ENCODE results near the gene ELAVL2. TPM values are rescaled to one million over a fixed set of nuclear protein-coding genes. Genes with fewer than 3 reads are reported as not detected.

ELAVL2 gene
- total RNA-seq, 1 donor from 2014 or later: 21.1 TPM

DNA sequence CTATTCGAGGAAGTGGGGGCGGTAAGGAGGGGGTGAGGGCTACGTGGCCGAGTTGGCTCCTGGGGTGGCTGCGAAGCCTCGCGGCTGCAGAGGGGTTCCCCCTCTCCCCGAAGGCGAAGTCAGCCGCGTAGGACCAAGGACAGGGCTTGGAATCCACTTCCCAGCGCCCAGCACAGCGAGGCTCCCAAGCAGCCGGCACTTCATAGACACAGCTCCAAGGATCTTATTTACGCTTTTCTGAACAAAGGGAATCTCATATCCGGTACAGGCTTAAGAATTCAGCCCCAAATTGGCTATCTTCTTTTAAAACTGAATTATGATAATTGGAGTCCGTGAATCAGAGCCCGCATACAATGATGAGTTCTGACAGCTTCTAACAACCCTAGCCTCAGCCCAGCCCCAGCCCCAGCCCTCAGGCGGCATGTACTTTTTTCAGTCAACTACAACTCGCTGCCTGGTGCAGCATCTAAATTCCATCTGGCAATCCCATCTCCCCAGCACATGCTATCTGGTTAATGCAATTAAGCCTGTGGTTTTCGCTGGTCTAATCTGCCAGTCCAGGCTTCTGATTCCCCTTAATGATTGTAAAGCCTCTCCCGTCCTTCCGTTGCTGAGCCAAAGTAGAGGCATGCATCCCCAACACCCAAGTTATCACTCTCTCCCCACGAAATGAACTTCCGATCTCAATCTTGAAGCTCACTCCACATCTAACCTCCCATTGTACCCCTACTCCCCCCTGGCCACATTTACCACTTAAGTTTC is 1.0 kb downstream of the ELAVL2 start:
- H3K4me3 Mint-ChIP-seq: no peak overlapping the region
- Histone ChIP-seq H3K27me3 (peaks cover 91% of the 10 kb centered on the region), H3K4me2 (peak overlapping the region; percentile 97), H4K20me1 (ENCODE audit: low read depth) (peaks cover 53% of the 10 kb centered on the region), H3K79me2 (ENCODE audit: low read depth) (peaks cover 13% of the 10 kb centered on the region), H2AFZ (replicated peaks) (peak overlapping the region; percentile 75), H3K9ac (no peak overlapping the region), H3K4me1 (peaks cover 47% of the 10 kb centered on the region), H3K9me3 (ENCODE audit: low read depth) (no peaks in the 10 kb centered on the region), H3K4me3 (peak overlapping the region; percentile 77), H3K27ac (no peak overlapping the region), H3K36me3 (no peaks in the 10 kb centered on the region), H3F3A (ENCODE audit: low read depth) (peaks cover 26% of the 10 kb centered on the region)
- H3K9me3 Mint-ChIP-seq: no peaks in the 10 kb centered on the region
- peaks cover 33% of the 10 kb centered on the region for H3K27me3 Mint-ChIP-seq (ENCODE audit: insufficient read depth, low read depth)
- TF ChIP-seq, protein P1, sequence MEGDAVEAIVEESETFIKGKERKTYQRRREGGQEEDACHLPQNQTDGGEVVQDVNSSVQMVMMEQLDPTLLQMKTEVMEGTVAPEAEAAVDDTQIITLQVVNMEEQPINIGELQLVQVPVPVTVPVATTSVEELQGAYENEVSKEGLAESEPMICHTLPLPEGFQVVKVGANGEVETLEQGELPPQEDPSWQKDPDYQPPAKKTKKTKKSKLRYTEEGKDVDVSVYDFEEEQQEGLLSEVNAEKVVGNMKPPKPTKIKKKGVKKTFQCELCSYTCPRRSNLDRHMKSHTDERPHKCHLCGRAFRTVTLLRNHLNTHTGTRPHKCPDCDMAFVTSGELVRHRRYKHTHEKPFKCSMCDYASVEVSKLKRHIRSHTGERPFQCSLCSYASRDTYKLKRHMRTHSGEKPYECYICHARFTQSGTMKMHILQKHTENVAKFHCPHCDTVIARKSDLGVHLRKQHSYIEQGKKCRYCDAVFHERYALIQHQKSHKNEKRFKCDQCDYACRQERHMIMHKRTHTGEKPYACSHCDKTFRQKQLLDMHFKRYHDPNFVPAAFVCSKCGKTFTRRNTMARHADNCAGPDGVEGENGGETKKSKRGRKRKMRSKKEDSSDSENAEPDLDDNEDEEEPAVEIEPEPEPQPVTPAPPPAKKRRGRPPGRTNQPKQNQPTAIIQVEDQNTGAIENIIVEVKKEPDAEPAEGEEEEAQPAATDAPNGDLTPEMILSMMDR (IDR thresholded peaks at IDR 0.05): no peak
- no peak for TF ChIP-seq EZH2 (IDR thresholded peaks at IDR 0.05)
- no peak for TF ChIP-seq EZH2phosphoT487 (IDR thresholded peaks at IDR 0.05)
- DNase-seq (ENCODE audit: low spot score): peak; percentile 90
- peaks cover 13% of the 10 kb centered on the region for H3K4me1 Mint-ChIP-seq
- H3K36me3 Mint-ChIP-seq: no peaks in the 10 kb centered on the region
- H3K27ac Mint-ChIP-seq: no peak overlapping the region

DNA sequence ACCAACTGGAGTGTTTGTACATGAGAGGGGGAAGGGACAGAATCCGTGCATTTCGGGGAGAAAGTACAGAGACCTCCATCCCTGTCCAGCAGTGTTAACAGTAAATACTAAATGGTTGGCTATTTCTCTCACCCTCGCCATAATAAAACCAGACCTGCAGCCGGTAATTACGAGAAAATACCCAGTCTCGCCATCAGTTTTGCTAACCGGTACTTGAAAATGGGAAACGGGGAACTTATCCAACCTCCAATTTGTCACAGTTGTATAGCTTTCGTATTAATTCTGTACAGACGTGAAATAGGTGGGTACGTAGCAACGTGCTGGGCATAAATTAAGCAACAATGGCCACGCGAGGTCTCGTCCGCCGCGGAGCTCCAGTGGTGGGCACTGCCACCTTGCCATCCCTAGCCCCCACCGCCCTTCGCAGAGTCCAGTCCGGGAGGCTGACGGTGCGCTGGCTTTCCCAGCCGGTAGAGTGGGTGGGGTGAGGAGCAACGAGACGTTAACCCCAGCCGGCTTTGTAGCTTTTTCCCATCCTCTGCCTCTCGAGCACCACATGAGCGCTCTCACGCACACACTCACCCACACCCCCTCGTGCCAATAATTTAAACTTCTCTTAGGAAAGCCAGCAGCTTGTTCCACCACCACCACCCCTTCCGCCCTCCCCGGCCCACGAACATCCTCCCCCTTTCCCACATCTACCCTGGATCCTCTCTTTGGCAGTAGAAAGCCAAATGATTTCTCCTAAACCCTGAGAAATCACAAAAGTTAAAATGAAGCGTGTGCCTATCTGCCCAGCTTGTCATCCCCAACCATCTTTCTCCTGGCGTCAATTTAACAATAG is 1.8 kb downstream of the ELAVL2 start:
- Histone ChIP-seq H3K4me3 (peak overlapping the region; percentile 77), H3K9me3 (ENCODE audit: low read depth) (no peaks in the 10 kb centered on the region), H3K4me2 (peak overlapping the region; percentile 97), H3F3A (ENCODE audit: low read depth) (peaks cover 27% of the 10 kb centered on the region), H3K27ac (no peak overlapping the region), H3K9ac (no peak overlapping the region), H3K36me3 (no peaks in the 10 kb centered on the region), H3K27me3 (peaks cover 90% of the 10 kb centered on the region), H3K4me1 (peaks cover 51% of the 10 kb centered on the region), H3K79me2 (ENCODE audit: low read depth) (peaks cover 21% of the 10 kb centered on the region), H2AFZ (replicated peaks) (no peak overlapping the region), H4K20me1 (ENCODE audit: low read depth) (peaks cover 57% of the 10 kb centered on the region)
- Mint-ChIP-seq H3K27me3 (ENCODE audit: insufficient read depth, low read depth) (peaks cover 30% of the 10 kb centered on the region), H3K9me3 (no peaks in the 10 kb centered on the region), H3K4me3 (no peak overlapping the region), H3K27ac (no peak overlapping the region), H3K36me3 (no peaks in the 10 kb centered on the region), H3K4me1 (peaks cover 16% of the 10 kb centered on the region)
- TF ChIP-seq EZH2 (IDR thresholded peaks at IDR 0.05) (peak; percentile 5), EZH2phosphoT487 (IDR thresholded peaks at IDR 0.05) (peak; percentile 65)
- TF ChIP-seq, protein P1 (IDR thresholded peaks at IDR 0.05): no peak
- DNase-seq (ENCODE audit: low spot score): peak; percentile 31

DNA sequence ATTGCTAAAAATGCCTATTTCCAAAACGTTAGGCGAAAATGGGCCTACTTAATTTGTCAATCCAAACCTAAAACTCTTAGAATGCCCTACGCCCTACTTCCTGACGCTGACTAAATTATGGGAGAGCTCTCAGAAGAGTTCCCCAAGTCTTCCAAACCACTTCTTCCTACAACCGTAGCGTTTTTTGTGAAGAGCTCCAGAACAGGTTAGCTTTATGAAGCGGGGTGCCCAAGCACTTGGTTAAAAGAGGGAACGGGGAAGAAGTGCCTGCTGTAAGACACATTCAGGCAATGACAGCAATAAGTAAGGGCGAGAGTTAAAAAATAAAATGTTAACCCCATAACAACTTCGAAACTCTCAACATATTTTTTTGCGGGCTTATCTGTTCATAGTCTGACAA is 2.8 kb downstream of the ELAVL2 start:
- Histone ChIP-seq H3K9ac (no peak overlapping the region), H4K20me1 (ENCODE audit: low read depth) (peaks cover 66% of the 10 kb centered on the region), H3K27ac (no peak overlapping the region), H3K9me3 (ENCODE audit: low read depth) (no peaks in the 10 kb centered on the region), H2AFZ (replicated peaks) (no peak overlapping the region), H3K4me3 (peak overlapping the region; percentile 77), H3K79me2 (ENCODE audit: low read depth) (peaks cover 29% of the 10 kb centered on the region), H3F3A (ENCODE audit: low read depth) (peaks cover 34% of the 10 kb centered on the region), H3K27me3 (peaks cover 80% of the 10 kb centered on the region), H3K4me1 (peaks cover 61% of the 10 kb centered on the region), H3K36me3 (no peaks in the 10 kb centered on the region), H3K4me2 (peak overlapping the region; percentile 97)
- Mint-ChIP-seq H3K36me3 (no peaks in the 10 kb centered on the region), H3K4me1 (peaks cover 20% of the 10 kb centered on the region), H3K4me3 (no peak overlapping the region), H3K9me3 (no peaks in the 10 kb centered on the region), H3K27ac (no peak overlapping the region), H3K27me3 (ENCODE audit: insufficient read depth, low read depth) (peaks cover 28% of the 10 kb centered on the region)
- no peak for DNase-seq (ENCODE audit: low spot score)
- TF ChIP-seq, protein P1 (IDR thresholded peaks at IDR 0.05): no peak
- no peak for TF ChIP-seq EZH2phosphoT487 (IDR thresholded peaks at IDR 0.05)
- TF ChIP-seq EZH2 (IDR thresholded peaks at IDR 0.05): peak; percentile 48
